SIG-M5 treated with dmso at 0.1 percent for 504 hours (cell line): ENCODE measurements around the gene EIPR1.
"Not testable (repeated sequence)": the region's sequence is repeated elsewhere in the genome, so short reads cannot be mapped to it uniquely, and the experiment has no call there.

Experiments
- DNase-seq: peaks from one replicate; lab custom pipeline; 2025; ENCODE audit not compliant: unreplicated experiment; lab: John Stamatoyannopoulos, UW

The EIPR1 gene

GRCh38 chr2:3200420-3200939, 177.1 kb downstream of the EIPR1 start:
- no peak for DNase-seq

GRCh38 chr2:3199627-3200345, 177.8 kb downstream of the EIPR1 start:
- DNase-seq: no peak

DNA sequence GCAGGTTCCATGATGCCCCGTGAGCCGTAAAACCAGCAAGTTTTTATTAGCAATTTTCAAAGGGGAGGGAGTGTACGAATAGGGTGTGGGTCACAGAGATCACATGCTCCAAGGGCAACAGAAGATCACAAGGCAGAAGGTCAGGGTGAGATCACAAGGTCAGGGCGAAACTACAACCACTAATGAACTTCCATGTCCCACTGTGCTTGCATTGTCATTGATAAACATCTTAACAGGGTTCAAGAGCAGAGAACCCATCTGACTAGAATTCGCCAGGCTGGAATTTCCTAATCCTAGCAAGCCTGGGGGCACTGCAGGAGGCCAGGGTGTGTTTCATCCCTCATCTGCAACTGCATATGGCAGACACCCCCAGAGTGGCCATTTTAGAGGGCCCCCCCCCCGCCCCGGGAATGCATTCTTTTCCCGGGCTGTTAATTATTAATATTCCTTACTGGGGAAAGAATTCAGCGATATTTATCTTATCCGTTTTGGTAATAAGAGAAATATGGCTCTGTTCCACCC, 178.9 kb downstream of the EIPR1 start:
- not testable (repeated sequence) for DNase-seq

- DNase-seq: no peak
Measured at GRCh38 chr2:3198119-3198518, 179.5 kb downstream of the EIPR1 start.

DNA sequence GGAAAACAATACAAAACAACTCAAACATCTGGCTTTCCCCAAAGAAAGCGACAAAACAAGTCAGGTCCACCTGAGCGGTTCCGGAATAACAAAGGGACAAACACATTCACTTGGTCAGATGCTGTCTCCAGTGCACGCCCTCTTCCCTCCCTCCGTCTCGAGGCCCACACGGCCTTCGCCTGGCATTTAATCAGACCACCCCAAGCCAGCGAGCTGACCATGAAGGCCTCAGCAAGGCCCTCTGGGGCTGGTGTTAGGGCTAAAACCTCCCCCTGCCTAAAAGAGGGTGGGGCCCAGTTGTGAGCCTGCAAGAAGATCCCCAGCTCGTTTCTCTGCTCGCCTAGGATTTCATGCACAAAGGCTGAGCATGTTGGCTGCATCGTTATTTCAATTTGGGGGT, 180.3 kb downstream of the EIPR1 start:
- no peak for DNase-seq

DNA sequence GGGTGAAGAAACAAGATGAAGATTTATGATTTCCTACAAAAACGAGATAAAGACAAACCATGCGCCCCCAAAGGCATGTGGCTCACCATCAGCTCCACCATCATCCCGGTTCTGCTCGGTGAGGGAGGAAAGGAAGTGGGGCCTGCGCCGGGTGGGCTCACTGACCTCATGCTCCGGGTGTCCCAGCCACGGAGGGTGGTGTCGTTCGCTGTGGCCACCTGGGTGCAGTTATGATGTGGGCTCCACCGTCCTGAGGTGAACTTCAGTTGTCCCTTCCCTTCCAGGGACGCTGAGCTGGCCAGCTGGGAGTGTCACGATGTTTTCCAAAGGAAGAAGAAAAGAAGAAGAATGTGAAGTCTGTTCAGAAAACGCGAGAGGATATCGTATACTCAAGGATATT, 180.9 kb downstream of the EIPR1 start:
- no peak for DNase-seq

DNA sequence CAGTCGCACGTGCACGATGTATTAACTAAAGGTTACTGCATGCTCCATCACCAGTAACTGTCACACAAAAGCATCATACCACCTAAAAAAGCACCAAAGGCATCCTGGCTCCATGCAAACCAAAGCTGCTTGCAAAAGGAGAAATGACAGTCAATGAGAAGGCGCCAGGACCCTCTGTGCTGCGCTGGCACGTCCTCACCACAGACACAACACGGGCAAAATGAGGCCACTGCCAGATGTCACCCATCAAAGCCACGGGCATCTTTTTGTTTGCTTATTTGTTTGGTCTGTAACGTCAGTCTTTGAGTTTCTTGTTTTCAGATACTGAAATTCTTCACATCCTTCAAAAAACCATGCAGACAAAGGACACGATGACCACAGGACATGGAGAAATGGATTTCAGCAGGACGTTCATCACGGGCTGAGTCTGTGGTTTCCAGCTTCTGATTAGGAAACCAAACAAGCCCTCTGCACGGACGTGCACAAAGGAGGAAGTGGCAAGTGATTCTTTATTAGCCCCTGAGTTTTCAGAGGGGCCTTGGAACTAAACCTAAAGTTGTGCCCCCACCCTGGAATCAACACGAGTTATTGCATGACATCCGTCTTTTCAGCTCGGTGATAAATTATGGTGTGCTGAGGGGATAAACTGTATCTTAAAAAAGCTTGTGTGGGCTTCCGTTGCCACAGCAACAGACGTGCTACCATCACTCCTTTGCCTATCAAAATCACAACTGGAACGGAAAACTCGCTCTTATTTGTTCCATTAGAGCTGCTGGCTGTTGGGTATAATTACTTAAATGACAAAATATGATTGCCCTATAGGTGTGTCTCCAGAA, 181.8 kb downstream of the EIPR1 start:
- DNase-seq: peak; percentile 74

DNA sequence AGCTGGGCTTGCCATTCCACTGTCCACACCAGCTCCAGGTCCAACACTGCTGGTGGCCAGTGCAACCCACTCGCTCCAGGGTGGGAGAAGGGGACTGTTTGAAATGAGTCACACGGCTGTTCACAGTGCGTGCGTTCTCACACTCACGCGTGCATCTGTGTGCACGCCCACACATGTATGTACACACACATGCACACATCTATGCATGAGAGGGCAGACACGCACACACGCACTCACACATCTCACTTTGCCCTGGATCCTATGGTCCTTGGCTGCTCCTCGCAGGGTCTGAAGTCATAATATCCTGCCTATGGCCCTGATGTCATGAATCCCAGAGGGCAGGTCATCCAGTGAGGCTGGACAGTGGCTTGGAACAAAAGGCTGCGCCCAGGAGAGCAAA, 182.8 kb downstream of the EIPR1 start:
- DNase-seq: no peak

- peak; percentile 8 for DNase-seq
Measured at GRCh38 chr2:3193443-3194330, 183.9 kb downstream of the EIPR1 start.

DNA sequence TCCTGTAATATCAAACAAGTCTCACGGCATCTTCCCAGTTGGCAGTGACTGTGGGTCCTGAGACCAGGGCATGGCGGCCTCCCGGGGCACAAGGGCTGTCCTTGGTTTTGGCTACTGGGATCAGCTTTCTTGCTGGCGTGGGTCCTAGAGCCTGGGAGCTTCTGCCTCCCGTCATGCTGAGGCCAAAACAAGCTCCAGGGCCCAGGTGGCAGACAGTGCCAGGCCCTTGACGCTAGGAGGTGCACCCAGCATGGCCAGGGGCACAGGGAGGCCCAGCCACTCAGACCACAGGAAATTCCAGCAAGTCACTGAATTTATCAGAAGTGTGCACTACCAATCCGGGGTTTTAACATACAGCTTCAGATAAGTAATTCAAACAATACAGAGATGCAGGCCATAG, 184.7 kb downstream of the EIPR1 start:
- no peak for DNase-seq

DNA sequence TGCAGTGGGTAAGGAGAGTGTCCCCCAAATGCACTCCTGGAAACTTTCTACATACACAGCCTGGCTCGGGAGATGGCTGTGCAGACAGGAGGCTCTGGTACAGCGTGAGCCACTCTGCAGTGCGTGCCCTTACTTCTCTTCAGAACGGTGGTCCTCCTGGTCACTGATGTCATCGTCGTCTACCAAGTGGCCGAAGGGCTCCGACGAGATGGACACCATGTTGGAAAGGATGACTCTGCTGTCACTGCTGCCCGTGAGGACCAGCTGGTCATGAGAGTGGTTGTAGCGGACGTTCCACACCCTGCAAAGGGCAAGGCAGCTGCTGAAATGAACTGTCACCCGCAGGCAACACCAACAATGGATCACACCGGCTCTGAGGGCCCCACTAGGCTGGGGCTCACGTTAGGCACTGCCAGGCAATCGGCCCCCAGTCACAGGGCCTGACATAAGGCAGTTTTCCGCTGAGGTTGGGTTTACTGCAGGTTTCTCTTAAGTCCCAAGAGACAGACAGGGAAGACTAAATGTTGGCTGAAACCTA, 185.3 kb downstream of the EIPR1 start:
- DNase-seq: no peak

DNA sequence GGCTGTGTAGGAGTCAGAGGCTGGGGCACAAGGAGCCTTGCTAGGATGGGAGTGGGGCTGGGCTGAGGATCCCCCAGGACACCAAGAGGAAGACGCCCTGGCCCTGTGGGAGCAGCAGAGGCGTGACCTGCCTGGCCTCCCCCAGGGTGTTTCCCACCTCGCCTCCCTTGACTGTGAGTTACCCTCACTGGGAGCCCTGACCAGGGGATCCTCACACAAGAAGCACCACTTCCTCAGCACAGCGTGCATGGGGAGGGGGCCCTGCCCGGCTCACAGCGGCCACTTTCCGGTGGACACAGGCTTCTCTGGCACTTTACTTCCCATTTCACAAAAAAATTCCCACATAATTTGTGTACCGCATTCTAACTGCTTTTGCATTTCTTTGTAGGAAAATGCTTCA, 187.7 kb downstream of the EIPR1 start:
- DNase-seq: no peak

DNA sequence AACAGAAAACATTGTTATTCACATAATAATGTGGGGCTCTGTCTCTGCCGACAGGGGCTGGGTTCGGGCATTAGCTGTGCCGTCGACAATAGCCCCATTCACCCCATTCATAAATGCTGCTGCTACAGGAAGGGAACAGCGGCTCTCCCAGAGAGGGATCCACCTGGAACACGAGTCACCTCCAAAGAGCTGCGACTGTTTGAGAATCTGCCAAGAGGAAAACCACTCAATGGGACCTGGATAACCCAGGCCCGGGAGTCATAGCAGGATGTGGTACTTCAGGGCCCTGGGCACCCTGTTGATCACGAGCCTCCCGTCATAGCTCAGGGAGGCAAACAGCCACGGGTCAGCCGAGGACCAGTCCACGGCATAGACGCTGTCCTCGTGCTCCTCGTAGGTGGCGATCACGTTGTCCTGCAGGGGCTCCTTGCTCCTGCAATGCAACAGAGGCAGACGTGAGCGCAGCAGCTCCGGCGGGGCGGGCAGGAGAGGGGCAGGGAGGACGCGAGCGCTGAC, 188.5 kb downstream of the EIPR1 start:
- DNase-seq: no peak

GRCh38 chr2:3188405-3188946, 189.1 kb downstream of the EIPR1 start:
- no peak for DNase-seq

GRCh38 chr2:3187467-3187866, 190.2 kb downstream of the EIPR1 start:
- no peak for DNase-seq

GRCh38 chr2:3186766-3187165, 190.9 kb downstream of the EIPR1 start:
- no peak for DNase-seq

- no peak for DNase-seq
Measured at GRCh38 chr2:3185910-3186309, 191.7 kb downstream of the EIPR1 start.

GRCh38 chr2:3185256-3185655, 192.4 kb downstream of the EIPR1 start:
- DNase-seq: no peak

- no peak for DNase-seq
Measured at GRCh38 chr2:3184167-3184566, 193.5 kb downstream of the EIPR1 start.

DNA sequence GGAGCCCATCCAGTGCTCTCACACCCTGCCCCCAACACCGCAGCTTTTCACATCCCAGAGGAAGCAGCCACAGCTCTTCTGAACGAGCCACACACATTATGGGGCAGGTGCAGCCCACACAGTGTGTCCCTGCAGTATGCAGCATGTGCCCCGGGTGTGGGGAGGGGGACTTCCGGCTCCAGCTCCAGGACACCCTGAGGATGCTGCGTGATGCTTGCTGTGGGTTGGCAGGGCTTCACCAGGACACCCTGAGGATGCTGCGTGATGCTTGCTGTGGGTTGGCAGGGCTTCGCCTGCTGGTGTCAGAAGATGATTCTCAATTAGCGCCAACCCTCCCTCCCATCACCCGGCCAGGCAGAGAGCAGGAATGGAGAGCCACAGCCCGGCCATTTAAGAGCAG, 193.9 kb downstream of the EIPR1 start:
- DNase-seq: no peak
